Myocyte (in vitro differentiated cells): Measurements from ENCODE around the gene MRAS. TPM values are rescaled to one million over a fixed set of nuclear protein-coding genes. Genes with fewer than 3 reads are reported as not detected.

Experiments
- DNase-seq: peaks from one replicate; pipeline ENCODE4 v3.0.0-alpha.2; 2012; ENCODE audit warnings: low read depth
- total RNA-seq: library from RNA; depleted of rRNA; stranded (reverse); fragments of >200 nt; gene quantifications from 2 replicates; pipeline ENCODE4 v1.2.3, GENCODE V29; 2014

MRAS gene
- total RNA-seq, 1 donor from 2014 or later, result 482 TPM

- no peak for DNase-seq
Observed at GRCh38 chr3:138384976-138385375, 36.6 kb downstream of the MRAS start.

GRCh38 chr3:138389144-138389601 lies 40.8 kb downstream of the MRAS start:
- DNase-seq, result no peak

- DNase-seq, result peak; percentile 86
Observed at GRCh38 chr3:138389841-138390581, 41.6 kb downstream of the MRAS start.

GRCh38 chr3:138390582-138390932 lies 42.2 kb downstream of the MRAS start:
- no peak for DNase-seq

- DNase-seq, result no peak
Observed at GRCh38 chr3:138394156-138394555, 45.8 kb downstream of the MRAS start.

- DNase-seq, result no peak
Observed at GRCh38 chr3:138394686-138395085, 46.3 kb downstream of the MRAS start.

- no peak for DNase-seq
Observed at GRCh38 chr3:138395865-138396751, 47.7 kb downstream of the MRAS start.

GRCh38 chr3:138396752-138397410 lies 48.5 kb downstream of the MRAS start:
- no peak for DNase-seq

GRCh38 chr3:138397983-138398382 lies 49.6 kb downstream of the MRAS start:
- no peak for DNase-seq

- no peak for DNase-seq
Observed at GRCh38 chr3:138398791-138399575, 50.6 kb downstream of the MRAS start.

- no peak for DNase-seq
Observed at GRCh38 chr3:138399766-138400165, 51.4 kb downstream of the MRAS start.

GRCh38 chr3:138400651-138401070 lies 52.3 kb downstream of the MRAS start:
- DNase-seq, result peak; percentile 80

GRCh38 chr3:138401834-138402233 lies 53.5 kb downstream of the MRAS start:
- no peak for DNase-seq

GRCh38 chr3:138404121-138404520 lies 55.7 kb downstream of the MRAS start:
- no peak for DNase-seq

- no peak for DNase-seq
Observed at GRCh38 chr3:138405001-138405400, 56.6 kb downstream of the MRAS start.

- DNase-seq, result no peak
Observed at GRCh38 chr3:138405486-138405885, 57.1 kb downstream of the MRAS start.

- no peak for DNase-seq
Observed at GRCh38 chr3:138406606-138407005, 58.2 kb downstream of the MRAS start.

GRCh38 chr3:138407236-138407907 lies 59.0 kb downstream of the MRAS start:
- DNase-seq, result no peak

GRCh38 chr3:138408751-138409570 lies 60.6 kb downstream of the MRAS start:
- peak; percentile 64 for DNase-seq
